ENCODE measurements around the gene UTS2.

Gene UTS2
- 0 to 0.18 reads per million in 2 experiments for total RNA-seq

- no peak for DNase-seq (ENCODE audit: low read depth)
Measured at GRCh38 chr1:7852804-7853683, at the start of gene UTS2. Gene UTS2, minus strand, starts transcription at chr1:7853065. Its CDS starts 62 bp downstream, at chr1:7853003.

GRCh38 chr1:7899741-7900140 is 46.9 kb upstream of the UTS2 start:
- no peak for DNase-seq (ENCODE audit: low read depth)

GRCh38 chr1:7898962-7899361 is 46.1 kb upstream of the UTS2 start:
- DNase-seq (ENCODE audit: low read depth): no peak

GRCh38 chr1:7896994-7897393 is 44.1 kb upstream of the UTS2 start:
- no peak for DNase-seq (ENCODE audit: low read depth)

- no peak for DNase-seq (ENCODE audit: low read depth)
Measured at GRCh38 chr1:7893529-7894180, 40.8 kb upstream of the UTS2 start.

GRCh38 chr1:7891804-7892203 is 38.9 kb upstream of the UTS2 start:
- no peak for DNase-seq (ENCODE audit: low read depth)

- no peak for DNase-seq (ENCODE audit: low read depth)
Measured at GRCh38 chr1:7890853-7891252, 38.0 kb upstream of the UTS2 start.

GRCh38 chr1:7888248-7889081 is 35.6 kb upstream of the UTS2 start:
- no peak for DNase-seq (ENCODE audit: low read depth)

GRCh38 chr1:7886405-7886745 is 33.5 kb upstream of the UTS2 start:
- no peak for DNase-seq (ENCODE audit: low read depth)

- DNase-seq (ENCODE audit: low read depth): no peak
Measured at GRCh38 chr1:7885513-7886404, 32.9 kb upstream of the UTS2 start.

- no peak for DNase-seq (ENCODE audit: low read depth)
Measured at GRCh38 chr1:7884757-7885156, 31.9 kb upstream of the UTS2 start.

GRCh38 chr1:7879228-7879627 is 26.4 kb upstream of the UTS2 start:
- DNase-seq (ENCODE audit: low read depth): no peak

GRCh38 chr1:7878027-7878426 is 25.2 kb upstream of the UTS2 start:
- DNase-seq (ENCODE audit: low read depth): no peak

- DNase-seq (ENCODE audit: low read depth): no peak
Measured at GRCh38 chr1:7873801-7874795, 21.2 kb upstream of the UTS2 start.

GRCh38 chr1:7871136-7871535 is 18.3 kb upstream of the UTS2 start:
- DNase-seq (ENCODE audit: low read depth): no peak

GRCh38 chr1:7869136-7869920 is 16.5 kb upstream of the UTS2 start:
- DNase-seq (ENCODE audit: low read depth): no peak

GRCh38 chr1:7868070-7868780 is 15.4 kb upstream of the UTS2 start:
- no peak for DNase-seq (ENCODE audit: low read depth)

GRCh38 chr1:7865978-7866377 is 13.1 kb upstream of the UTS2 start:
- no peak for DNase-seq (ENCODE audit: low read depth)

All from T follicular helper cell (primary cell).